GM19351 (cell line): Measurements from ENCODE around the gene C15orf39.
"Not testable (repeated sequence)": the region's sequence is repeated elsewhere in the genome, so short reads cannot be mapped to it uniquely, and the experiment has no call there.

ENCODE experiments used
- ATAC-seq: cut with Tn5 transposase; IDR thresholded peaks from one replicate; pipeline ENCODE4 v1.9.1; 2021; ENCODE audit warnings: mild to moderate bottlenecking, moderate library complexity; ENCODE audit not compliant: unreplicated experiment

The C15orf39 gene

DNA sequence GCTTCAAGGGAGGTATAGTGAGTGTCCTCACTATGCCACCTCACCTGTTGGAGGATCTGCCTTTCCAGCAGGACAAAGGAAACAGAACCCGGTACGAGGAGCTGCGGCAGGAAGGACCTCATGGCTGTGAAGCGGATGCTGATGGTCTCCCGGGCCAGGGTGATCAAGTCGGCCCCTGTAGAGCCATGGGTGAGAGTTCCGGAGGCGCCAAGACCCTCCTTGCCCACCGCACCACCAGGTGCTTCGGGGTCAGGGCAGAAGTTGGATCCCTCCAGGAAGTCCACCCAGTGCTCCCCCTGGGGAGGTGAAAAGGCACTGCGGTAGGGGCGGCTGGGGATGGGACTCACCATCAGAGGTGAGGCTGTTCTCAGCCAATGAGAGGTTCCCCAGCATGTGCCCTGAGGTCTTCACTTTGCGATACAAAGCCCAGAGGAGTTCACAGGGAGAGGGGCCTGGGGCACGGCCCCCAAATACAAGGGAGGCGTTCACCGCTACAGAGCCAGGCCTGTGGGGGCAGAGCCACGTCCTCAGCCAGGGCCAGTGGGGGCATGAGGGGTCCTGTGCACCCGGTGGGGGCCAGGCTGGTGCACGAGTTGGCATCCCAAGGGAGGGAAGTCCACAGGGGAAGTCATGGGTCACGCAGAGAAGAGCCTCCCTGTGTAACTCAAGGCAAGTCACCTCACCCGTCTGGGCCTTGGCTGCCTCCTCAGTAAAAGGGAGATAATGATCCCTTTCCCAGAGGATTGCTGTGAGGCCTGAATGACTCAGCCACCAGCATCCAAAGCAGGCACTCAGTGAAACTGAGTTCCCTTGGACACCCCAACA lies 27.7 kb downstream of the C15orf39 start:
- ATAC-seq = no peak

- no peak for ATAC-seq
Measured at GRCh38 chr15:75230016-75230343, 28.3 kb downstream of the C15orf39 start.

- ATAC-seq = no peak
Measured at GRCh38 chr15:75230551-75231371, 29.1 kb downstream of the C15orf39 start.

GRCh38 chr15:75231836-75232235 lies 30.2 kb downstream of the C15orf39 start:
- ATAC-seq = no peak

DNA sequence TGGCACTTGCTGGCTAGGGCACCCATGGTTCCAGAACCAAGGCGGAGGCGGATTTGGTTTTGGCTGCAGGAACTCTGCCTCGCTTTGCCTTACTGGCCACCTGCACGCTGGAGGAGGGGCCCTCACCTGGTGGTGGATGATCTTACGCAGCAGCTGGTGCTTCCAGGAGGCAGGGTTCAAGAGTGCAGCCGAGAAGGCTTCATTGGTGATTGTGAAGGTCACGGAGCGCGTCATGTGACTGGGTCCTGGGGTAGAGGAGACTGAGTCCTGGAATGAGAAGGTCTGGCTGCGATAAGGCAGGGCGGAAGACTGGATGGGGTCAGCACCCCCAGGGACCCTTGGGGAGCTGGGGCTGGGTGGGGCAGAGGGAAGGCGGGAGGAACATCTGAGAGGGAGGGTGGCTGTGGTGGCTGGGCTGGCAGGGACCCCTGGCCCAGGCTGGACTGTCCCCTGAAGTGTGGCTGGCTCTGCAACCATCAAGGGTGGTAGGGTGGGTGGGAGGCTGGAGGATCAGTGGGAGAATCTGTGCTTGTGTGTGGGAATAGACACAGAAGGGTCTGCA lies 30.7 kb downstream of the C15orf39 start:
- no peak for ATAC-seq

GRCh38 chr15:75232826-75233503 lies 31.3 kb downstream of the C15orf39 start:
- no peak for ATAC-seq

DNA sequence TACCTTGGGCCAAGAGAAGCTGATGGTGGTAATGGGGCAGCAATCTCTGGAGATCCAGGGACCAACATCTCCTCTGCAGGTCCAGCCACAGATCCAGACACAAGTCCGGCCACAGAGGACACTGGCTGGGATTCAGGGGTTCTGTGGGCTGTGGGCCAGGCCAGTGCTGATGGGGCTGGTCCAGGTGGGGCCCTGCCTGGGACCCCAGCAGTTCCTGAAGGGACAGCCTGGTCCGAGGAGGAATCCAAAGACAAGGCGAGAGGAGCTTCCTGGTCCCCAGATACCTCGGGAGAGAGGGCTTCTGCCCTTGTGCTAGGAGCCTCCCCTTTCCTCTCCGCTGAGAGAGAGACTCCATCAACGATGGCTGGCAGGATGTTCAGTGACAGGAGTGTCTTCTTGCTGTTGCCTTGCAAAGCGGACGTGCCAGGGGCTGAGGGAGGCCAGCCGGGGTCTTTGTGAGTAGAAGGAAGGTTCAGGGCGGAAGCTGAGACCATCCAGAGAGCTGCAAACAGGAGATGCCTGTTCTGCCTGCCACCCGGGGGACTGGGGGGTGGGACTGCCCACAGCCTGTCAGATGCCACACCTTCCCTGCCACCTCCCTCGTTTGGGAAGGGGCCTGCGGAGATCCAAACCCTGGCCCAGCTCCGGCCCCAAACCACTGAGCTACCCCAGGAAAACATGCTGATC lies 32.0 kb downstream of the C15orf39 start:
- no peak for ATAC-seq

DNA sequence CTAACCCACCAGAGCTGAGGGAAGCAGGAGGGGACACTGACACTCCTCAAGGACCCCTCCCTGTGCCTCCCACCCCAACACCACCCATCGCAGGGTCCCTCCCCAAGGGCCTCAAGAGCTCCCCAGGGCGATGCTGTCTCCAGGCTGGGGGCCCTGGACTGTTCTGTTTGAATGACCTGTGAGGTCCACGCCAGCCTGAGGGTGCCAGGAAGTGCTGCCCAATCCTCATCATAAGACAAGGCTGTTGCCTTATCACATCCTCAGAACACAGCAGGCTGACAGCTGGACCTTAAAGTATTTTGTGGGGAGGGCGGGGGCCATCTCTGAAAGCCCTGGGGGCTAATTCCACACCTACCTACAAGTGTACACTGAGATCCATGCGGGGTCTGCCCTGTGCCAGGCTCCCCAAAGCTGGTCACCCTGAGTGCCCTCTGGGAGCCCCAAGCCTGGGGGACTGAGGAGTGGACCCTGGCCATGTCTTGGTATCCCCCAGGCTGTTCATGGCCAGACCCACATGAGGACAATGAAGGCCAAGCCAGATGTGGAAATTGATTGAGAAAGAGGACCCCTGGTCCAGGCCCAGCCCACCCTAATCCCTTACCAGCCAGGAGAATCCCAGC lies 32.6 kb downstream of the C15orf39 start:
- ATAC-seq = no peak

- ATAC-seq = no peak
Measured at GRCh38 chr15:75235051-75235673, 33.5 kb downstream of the C15orf39 start.

DNA sequence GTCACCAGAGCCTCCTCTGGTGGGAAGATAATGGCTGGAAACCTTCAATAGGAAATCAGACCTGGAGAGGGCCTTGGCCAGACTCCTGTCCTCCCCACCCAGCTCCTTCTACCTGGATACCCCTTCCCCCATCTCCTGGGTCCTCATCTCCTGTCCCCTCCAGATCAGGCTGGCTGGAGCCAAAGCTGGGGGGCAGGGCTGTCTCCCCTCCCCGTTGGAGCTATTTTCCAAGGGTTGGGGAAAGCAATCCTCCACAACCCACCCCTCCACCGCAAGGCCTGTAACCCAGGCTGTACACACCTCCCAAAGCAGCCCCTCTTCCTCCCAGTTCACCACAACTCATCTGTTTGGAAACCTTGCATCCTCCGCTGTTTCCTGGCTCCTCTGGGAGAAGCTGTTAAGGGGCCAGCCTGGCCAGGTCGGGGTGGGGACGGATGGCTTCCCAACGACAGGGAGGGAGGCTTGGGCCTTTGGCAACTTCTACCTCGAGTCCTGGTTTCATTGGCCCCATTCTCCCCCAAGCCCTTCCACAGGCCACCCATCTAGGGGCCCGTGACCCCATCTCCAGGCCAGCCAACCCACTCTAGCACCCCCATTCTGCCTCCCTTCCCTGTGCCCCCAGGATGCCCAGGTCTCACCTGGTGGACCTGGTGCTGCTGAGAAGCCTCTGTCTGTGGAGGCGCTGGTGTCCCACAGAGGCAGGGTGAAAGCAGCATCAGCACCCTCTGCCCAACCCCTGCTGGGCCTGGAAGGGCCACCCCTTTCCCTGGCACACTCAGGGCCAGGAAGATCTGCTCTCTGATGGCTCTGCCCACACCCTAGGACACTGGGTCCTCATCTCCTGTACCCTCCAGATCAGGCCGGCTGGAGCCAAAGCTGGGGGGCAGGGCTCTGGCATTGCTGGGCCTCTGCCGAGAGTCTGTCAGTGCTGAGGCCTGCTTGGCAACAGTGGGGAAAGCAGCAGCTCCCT lies 34.4 kb downstream of the C15orf39 start:
- ATAC-seq = no peak

DNA sequence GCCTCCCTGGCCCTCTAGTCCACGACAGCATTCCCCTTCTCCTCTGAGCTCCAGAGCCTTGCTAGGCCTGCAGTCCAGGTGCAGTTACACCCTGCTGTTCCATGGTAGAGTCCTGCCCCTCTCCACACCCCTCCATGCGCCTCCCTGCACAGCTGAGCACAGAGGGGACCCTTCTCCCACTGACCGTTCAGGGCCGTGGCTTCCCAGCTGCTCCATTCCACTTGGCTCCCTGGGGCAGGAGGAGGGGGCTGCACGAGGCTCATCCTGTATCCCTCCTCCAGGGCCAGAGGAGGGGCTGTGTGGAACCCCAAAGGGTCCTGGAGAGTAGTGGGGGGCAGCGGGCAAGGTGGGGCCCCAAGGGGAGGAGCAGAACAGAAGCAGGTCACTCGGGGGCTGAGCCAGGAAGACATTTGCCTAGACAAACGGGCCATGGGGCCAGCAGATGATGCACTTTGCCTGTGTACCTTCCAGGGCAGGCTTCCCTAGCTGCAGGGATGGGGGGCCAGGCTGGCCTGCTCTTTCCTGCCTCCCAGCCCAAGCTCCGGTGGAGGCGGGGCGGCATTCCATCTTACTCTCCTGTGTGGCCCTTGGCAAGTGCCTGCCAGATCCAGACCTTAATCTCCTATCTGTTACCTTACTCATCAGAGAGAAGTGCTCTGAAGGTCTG lies 35.8 kb downstream of the C15orf39 start:
- no peak for ATAC-seq

DNA sequence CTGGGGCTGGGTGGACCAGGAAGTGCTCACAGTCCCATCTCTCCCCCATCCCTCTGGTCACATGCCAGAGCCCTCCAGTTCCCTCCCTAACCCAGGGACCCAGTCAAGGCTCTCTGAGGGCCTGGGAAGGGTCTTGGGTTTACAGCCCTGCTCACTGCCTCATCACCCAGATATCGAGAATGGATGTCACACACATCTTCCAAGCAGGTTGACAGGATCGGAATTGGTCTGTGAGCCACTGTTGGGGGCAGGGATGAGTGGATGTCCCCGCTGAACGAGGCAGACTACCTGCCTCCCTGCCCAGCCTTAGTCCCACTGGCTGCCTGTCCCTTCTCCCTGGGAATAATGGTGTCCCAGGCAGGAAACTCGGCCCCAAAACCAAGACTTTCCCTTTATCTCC lies 36.5 kb downstream of the C15orf39 start:
- ATAC-seq = no peak

- ATAC-seq = not testable (repeated sequence)
Measured at GRCh38 chr15:75245741-75246140, 44.1 kb downstream of the C15orf39 start.

GRCh38 chr15:75248991-75249390 lies 47.3 kb downstream of the C15orf39 start:
- not testable (repeated sequence) for ATAC-seq

DNA sequence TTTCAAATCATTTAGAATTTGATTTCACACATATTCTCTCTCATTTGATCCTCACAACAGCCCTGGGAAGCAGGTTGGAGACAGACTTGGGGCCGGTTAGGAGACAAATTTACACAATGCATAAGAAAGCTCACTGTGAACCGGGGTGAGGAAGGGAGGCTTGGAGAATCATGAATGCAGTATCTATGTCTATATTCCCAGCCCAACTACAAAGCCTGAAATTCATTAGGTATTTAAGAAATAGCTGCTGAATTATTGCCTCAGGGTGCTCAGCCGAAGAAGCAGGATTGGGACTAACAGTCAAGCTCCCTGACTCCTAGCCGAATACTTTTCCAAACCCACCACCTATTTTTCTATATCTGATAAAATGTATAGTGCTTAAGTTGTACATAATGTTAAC lies 48.0 kb downstream of the C15orf39 start:
- no peak for ATAC-seq

DNA sequence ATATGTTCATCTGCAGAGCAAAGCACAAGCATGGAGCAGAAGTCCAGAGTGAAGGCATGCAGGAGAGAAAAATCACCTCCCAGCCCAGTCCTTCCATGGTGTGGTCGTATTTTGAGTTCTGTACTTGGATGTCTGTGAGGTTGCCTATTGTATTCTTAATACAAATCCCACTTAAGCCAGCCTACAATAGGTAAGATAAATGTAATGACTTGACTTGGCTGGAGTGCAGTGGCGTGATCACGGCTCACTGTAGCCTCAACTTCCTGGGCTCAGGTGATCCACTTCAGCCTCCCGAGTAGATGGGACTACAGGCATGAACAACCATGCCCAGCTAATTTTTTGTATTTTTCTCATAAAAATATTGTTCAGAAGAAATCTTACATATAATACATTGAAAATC lies 49.7 kb downstream of the C15orf39 start:
- ATAC-seq = not testable (repeated sequence)

- not testable (repeated sequence) for ATAC-seq
Measured at GRCh38 chr15:75252285-75252684, 50.6 kb downstream of the C15orf39 start.

- ATAC-seq = not testable (repeated sequence)
Measured at GRCh38 chr15:75258034-75258433, 56.4 kb downstream of the C15orf39 start, which contains the start of gene GOLGA6C. GOLGA6C (plus strand) TSS chr15:75258334; CDS start chr15:75258599, 265 bp downstream.
